Glomerular endothelial cell (primary cell): Measurements from ENCODE around the gene SHISAL1. TPM values are rescaled to one million over a fixed set of nuclear protein-coding genes. Genes with fewer than 3 reads are reported as not detected.
"Not testable (repeated sequence)": the region's sequence is repeated elsewhere in the genome, so short reads cannot be mapped to it uniquely, and the experiment has no call there.

ENCODE experiments used
- DNase-seq: peaks from one replicate; pipeline ENCODE4 v3.0.0-alpha.2; 2011; ENCODE audit warnings: low read depth, low spot score; ENCODE audit errors: extremely low read depth
- total RNA-seq: library from RNA; depleted of rRNA; stranded (reverse); fragments of >200 nt; gene quantifications from 2 replicates; pipeline ENCODE4 v1.2.3, GENCODE V29; 2015

The SHISAL1 gene
- total RNA-seq, 1 donor from 2014 or later, result 0.29 TPM

DNA sequence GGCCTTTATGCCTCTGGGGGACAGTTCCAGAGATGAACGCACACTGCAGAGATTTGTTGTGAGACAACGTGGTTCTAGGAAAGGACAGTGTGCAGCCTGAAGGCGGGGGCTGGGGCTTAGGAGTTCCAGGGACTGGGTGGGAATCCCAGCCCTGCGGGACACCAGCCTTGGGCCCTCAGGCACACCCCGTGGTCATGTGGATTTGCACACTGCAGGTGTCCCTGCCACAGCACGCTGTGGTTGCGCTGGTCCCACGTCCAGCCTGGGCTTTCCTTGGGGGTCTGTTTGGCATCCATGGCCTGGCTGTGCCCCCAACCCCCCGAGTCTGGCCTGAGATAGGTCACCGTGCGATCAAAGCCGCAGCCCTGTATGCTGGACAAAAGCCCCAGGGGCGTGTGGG, 7.3 kb downstream of the SHISAL1 start:
- DNase-seq, result no peak

DNA sequence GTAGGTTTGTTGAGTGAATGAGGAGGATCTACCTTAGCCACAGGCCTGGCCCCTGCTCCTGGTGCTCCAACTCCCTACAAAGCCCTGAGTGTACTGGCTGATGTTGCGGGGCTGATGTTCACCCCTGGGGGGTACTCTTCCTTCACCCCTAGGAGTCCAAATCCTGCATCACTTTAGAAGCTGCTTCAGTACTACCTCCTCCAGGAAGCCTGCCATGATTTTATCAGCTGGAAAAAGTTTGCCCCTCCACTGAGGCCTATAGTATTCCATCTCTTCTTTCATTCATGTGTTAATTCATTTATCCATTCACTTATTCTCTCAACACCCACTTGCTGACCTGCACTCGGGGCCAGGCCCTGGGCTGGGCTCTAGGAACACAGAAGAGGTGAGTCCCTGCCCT, 7.8 kb downstream of the SHISAL1 start:
- DNase-seq, result no peak

DNA sequence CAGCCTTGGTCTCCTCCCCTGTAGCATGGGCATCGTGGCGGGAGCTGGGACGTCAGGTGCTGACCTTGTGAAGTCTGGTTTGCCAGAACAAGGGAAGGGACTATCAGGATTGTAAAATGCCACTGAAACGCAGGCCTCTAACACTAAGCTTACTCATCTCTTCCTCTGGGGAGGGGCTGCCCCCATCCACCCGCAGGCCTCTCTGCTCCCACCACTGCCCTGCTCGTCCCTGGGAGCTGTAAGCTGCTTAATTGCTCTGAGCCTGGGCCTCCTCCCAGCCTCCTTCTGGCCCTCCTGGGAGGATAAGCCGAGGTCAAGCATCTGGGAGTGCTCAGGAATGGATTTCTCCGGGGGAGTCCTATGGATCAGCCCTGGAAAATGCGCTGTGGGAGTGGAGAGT, 8.4 kb downstream of the SHISAL1 start:
- DNase-seq, result no peak

GRCh38 chr22:44302363-44302762, 10.4 kb downstream of the SHISAL1 start:
- DNase-seq, result not testable (repeated sequence)

GRCh38 chr22:44301039-44301438, 11.7 kb downstream of the SHISAL1 start:
- no peak for DNase-seq

DNA sequence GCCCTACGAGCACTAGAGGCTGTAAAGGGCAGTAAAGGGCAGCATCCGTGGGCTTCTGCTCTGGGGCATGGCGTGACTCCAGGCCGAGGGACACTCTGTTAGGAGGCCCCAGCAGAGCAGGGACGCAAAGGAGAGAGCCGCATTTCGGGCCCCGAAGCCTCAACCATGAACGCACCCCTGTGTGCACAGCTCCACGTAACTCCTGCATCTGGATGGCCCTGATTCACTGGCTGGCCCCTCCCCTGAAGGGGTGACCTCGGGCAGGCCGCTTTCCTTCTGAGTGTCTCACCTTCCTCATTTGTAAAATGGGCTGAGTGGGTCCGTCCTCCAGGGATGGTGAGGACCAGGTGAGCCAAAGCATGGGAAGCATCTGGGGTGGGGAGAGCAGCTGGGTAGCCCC, 13.6 kb downstream of the SHISAL1 start:
- no peak for DNase-seq

DNA sequence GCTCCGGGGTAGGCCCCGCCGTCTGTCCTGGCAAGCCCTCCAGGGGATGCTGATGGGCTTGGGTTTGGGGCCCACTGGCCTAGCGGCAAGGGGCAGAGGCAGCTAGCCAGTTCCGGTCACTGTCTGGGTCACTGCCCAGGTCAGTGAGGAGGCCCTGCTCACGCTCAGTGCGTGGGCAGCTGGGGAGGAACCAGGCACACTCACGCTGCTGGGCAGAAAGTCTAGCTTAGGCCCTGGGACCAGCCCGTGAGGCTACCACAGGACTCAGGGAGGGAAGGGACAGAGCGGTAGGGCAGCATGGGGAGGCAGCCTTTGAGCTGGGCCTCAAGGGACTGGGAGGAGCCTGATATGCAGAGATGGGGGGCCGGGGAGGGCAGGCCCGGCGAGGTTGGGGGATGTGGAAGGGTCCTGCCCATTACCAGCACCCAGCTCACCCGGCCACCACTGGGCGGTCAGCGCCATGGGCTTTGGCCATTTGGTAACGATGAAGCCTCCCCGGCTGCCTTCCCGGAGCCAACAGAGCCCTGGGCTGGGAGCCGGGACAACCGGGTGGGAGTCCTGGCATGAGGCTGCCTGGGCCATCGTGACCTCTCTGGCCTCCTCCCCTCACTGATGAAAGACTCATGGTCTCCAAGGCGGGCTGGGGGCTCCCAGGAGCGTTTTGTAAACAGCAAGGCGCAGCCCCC, 14.2 kb downstream of the SHISAL1 start:
- DNase-seq, result no peak

- no peak for DNase-seq
These were observed 15.2 kb downstream of the SHISAL1 start for GRCh38 chr22:44297470-44298061.

GRCh38 chr22:44295406-44295805, 17.3 kb downstream of the SHISAL1 start:
- no peak for DNase-seq

DNA sequence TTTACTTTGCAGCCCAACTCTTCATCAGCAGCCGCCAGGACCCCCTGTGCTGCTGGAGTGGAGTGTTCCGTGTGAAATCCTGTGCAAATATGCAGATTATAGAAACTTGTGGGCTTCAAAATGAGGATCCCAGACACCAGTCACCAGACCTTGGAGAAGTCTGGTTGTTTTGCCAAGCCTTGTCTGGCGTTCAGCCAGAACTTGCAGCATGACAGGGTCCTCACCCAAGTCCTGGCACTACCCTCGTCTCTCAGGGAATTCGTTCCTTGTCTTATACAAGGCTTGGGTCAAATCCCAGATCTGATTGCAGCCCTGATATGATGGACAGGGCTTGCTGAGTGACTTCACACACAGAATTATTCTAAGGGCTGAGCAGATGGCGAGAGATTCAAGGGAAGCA, 18.9 kb downstream of the SHISAL1 start:
- DNase-seq, result no peak

DNA sequence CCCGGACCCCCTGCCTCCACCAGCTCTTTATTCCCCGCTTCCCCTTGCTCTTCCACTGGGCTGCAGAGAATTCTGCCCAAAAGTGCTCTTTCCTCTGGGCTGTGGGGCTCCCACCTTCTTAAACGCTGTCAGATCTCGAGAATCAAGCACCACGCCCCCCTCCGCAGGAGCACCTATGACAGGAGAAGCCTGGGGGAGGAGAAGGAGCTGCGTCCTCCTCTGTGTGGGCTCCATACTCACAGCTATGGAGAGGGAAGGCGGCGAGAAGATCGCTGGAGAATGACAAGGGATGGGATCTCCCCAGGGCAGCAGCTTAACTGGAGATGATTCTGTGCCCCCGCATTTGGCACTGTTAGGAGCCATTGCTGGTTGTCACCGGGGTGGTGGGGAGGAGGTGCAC, 19.7 kb downstream of the SHISAL1 start:
- DNase-seq, result no peak

DNA sequence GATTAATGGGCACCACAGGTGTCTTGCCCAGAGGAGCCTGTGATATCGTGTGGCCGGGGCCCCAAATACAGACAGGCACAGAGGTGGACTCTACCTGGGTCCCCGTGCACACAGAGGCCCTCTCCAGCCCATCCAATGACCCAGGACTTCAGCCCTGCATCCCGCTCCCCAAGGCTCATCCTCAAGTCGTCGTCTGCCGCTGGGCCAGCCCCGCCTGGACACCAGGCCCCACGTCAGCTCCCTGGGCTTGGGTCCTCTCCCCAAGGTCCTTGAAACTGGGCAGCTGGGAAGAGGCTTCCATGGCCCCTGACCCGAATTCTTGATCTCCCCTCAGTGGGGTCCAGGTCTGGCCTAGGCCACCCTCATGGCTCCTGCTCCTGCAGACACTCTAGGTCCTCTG, 20.2 kb downstream of the SHISAL1 start:
- DNase-seq, result no peak

DNA sequence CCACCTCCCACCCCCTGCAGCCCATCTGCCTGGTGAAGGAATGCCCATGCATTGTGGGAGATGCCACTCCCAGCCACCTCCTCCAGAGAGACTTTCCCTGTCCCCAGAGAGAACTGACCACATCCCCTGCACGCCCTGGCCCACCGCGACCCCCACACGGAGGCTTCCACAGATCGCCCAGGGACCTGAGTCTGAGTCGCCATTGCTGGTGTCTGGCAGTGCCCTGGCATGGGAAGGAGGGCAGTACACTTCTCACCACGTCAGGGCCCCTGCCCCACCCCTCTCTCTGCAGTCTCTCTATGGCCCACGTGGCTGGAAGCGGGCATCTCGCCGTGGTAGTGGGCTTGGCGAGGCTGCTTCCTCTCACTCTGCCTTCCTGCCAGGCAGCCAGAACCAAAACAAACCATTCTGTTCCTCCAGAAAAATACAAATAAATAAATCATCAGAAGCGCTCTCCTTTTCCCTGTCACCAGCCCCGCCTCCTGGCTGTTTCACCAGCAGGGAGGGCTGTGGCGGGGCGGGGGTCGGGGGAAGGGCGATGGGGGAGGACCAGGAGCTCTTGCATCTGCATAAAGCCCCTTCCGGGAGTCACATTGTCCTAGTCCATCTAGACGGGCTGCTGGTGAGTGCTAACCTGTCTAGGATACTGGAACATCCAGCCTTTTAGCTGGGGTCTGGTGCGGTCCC, 20.9 kb downstream of the SHISAL1 start:
- DNase-seq, result no peak

DNA sequence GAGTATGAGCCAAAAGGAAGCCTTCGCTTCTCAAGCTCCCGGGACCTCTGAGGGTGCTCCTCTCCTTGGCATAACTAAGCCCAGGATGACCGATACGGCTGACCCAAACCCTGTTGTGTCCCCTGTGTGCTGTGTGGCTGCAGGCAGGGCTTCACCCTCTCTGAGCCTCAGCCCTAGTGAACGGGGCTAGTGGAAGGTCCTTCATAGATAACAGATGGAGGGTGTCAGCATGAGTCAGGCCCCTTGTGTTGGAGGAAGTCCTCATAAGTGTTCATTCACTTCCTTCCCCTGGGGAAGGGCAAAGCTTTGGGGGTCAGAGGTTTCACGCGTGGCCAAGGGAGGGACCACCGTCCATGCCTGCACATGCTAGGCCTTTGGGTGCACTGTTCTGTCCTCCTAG, 21.5 kb downstream of the SHISAL1 start:
- no peak for DNase-seq

DNA sequence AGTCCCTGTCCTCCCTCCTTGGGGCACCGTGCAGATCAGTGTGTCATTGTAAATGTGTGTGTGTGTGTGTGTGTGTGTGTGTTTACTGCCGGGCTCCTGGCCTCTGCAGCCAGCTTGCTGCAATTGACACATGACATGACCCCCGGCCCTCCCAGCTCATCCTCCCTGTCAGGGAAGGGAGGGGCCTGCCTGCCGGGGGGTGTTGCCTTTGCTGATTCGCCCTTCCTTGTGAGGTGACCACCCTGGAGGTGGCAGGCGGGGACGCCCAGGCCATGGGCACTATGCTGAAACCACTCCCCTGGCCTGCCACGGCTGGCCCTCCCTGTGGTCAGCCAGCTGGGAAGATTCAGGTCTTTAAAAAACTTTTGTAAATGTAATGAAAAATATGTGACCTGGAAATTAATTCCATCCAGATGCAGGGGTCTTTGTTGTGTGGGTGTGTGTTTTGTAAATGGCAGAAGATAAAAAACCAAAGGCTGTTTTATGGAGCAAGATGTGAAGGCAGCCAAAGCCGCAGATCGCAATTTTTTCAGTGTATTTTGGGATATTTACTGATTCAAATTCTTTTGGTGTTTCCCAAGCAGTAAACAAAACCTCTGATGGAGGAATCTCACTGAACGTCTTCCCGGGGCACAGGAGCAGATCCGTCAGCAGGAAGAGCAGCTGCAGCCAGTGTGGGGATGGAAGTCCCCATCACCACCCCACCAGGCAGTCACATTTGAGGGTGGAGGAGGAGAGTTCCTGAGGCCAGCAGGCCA, 23.2 kb downstream of the SHISAL1 start:
- DNase-seq, result no peak

- DNase-seq, result no peak
These were observed 23.8 kb downstream of the SHISAL1 start for GRCh38 chr22:44288913-44289312.

DNA sequence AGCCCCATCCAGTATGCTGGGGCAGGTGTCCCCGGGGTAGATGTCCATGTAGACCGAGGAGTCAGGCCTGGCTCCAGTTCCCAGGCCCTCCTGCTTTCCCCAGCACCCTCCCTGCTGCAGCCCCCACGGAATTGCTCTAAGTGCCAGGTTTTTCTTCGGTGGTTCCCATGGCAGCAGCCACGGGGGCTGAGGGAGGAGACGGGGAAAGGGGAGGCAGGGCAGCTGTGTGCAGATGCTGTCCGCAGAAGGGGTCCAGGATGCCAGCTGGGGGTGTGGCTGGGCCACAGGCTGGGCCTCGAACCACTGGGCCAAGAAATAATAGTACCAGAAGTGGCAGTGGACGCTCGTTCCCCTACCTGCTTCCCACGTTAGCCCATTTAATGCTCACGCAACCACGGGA, 25.0 kb downstream of the SHISAL1 start:
- DNase-seq, result no peak

DNA sequence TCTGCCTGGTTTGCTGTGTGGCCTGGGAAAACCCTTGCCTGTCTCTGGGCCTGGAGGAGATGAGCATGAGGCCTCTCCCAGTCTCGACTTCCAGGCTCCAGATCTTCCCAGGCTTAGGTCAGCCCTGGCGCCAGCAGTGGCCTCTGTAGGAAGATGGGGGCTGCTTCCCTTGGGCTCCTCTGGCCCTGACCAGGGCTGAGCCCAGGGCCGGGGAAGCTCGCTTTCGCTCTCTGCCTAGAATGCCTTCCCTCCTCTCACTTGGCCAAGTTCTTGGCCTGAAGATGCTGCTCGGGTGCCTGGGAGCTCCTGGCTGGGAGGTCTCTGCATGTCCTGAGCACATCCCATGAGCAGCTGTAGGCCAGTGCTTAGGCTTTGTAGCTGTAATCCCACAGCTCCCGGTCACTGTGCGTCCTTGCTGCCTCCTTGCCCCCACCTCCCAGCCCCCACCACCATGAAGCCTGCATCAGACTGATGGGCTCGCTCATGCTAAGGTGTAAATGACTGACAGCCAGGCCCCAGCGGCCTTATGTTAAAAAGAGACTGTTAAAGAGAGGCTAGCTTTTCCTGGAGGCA, 25.5 kb downstream of the SHISAL1 start:
- DNase-seq, result no peak

GRCh38 chr22:44286646-44287045, 26.1 kb downstream of the SHISAL1 start:
- no peak for DNase-seq

GRCh38 chr22:44284711-44285110, 28.0 kb downstream of the SHISAL1 start:
- no peak for DNase-seq
